ENCODE data around the gene TBX15. TPM values are rescaled to one million over a fixed set of nuclear protein-coding genes. Genes with fewer than 3 reads are reported as not detected.
A peak's percentile ranks its signal among the peaks of the same experiment; 100 is the strongest.

TBX15 gene
- total RNA-seq, 1 donor from 2014 or later, result 2.9 TPM

- peaks cover 38% of the 10 kb centered on the region for H3K27me3 Mint-ChIP-seq (ENCODE audit: insufficient read depth, low read depth)
- Histone ChIP-seq H3K4me3 (no peak overlapping the region), H4K20me1 (ENCODE audit: low read depth) (peaks cover 20% of the 10 kb centered on the region), H3K9me3 (ENCODE audit: low read depth) (no peaks in the 10 kb centered on the region), H3K79me2 (ENCODE audit: low read depth) (no peaks in the 10 kb centered on the region), H3K27ac (no peak overlapping the region), H3K27me3 (peaks cover 66% of the 10 kb centered on the region), H3F3A (ENCODE audit: low read depth) (no peaks in the 10 kb centered on the region), H3K36me3 (no peaks in the 10 kb centered on the region), H3K4me1 (peaks cover 5% of the 10 kb centered on the region), H3K4me2 (peak overlapping the region; percentile 48), H3K9ac (no peak overlapping the region), H2AFZ (replicated peaks) (no peak overlapping the region)
- H3K4me3 Mint-ChIP-seq, result no peak overlapping the region
- peaks cover 5% of the 10 kb centered on the region for H3K9me3 Mint-ChIP-seq
- TF ChIP-seq CTCF (IDR thresholded peaks at IDR 0.05) (no peak), EZH2phosphoT487 (IDR thresholded peaks at IDR 0.05) (no peak), EZH2 (IDR thresholded peaks at IDR 0.05) (no peak)
- no peaks in the 10 kb centered on the region for H3K36me3 Mint-ChIP-seq
- H3K27ac Mint-ChIP-seq, result no peak overlapping the region
- DNase-seq (ENCODE audit: low spot score), result no peak
- peaks cover 10% of the 10 kb centered on the region for H3K4me1 Mint-ChIP-seq
Measured at GRCh38 chr1:119009312-119009655, 21.1 kb upstream of the TBX15 start.

GRCh38 chr1:119008483-119009311, 20.6 kb upstream of the TBX15 start:
- Mint-ChIP-seq H3K27me3 (ENCODE audit: insufficient read depth, low read depth) (peaks cover 43% of the 10 kb centered on the region), H3K36me3 (no peaks in the 10 kb centered on the region), H3K4me1 (peaks cover 10% of the 10 kb centered on the region), H3K27ac (no peak overlapping the region), H3K9me3 (peaks cover 5% of the 10 kb centered on the region), H3K4me3 (peak overlapping the region; percentile 79)
- Histone ChIP-seq H3K4me2 (peak overlapping the region; percentile 48), H3K36me3 (no peaks in the 10 kb centered on the region), H3K79me2 (ENCODE audit: low read depth) (no peaks in the 10 kb centered on the region), H3K27ac (no peak overlapping the region), H3K27me3 (peaks cover 72% of the 10 kb centered on the region), H3K9me3 (ENCODE audit: low read depth) (no peaks in the 10 kb centered on the region), H2AFZ (replicated peaks) (peak overlapping the region; percentile 20), H4K20me1 (ENCODE audit: low read depth) (peaks cover 25% of the 10 kb centered on the region), H3K4me3 (peak overlapping the region; percentile 28), H3K4me1 (peaks cover 5% of the 10 kb centered on the region), H3K9ac (no peak overlapping the region), H3F3A (ENCODE audit: low read depth) (no peaks in the 10 kb centered on the region)
- TF ChIP-seq EZH2 (IDR thresholded peaks at IDR 0.05) (no peak), CTCF (IDR thresholded peaks at IDR 0.05) (peak; percentile 78)
- peak; percentile 58 for DNase-seq (ENCODE audit: low spot score)

GRCh38 chr1:119007670-119008482, 19.7 kb upstream of the TBX15 start:
- Mint-ChIP-seq H3K9me3 (peaks cover 9% of the 10 kb centered on the region), H3K4me1 (peaks cover 10% of the 10 kb centered on the region), H3K4me3 (peak overlapping the region; percentile 79), H3K27me3 (ENCODE audit: insufficient read depth, low read depth) (peaks cover 51% of the 10 kb centered on the region), H3K36me3 (no peaks in the 10 kb centered on the region), H3K27ac (no peak overlapping the region)
- H3K79me2 ChIP-seq (ENCODE audit: low read depth), result no peaks in the 10 kb centered on the region
- no peak overlapping the region for H3K9ac ChIP-seq
- H3K4me3 ChIP-seq, result peak overlapping the region; percentile 28
- peak; percentile 42 for DNase-seq (ENCODE audit: low spot score)
- no peaks in the 10 kb centered on the region for H3K9me3 ChIP-seq (ENCODE audit: low read depth)
- peaks cover 25% of the 10 kb centered on the region for H4K20me1 ChIP-seq (ENCODE audit: low read depth)
- H3K27me3 ChIP-seq, result peaks cover 80% of the 10 kb centered on the region
- peak overlapping the region; percentile 48 for H3K4me2 ChIP-seq
- H3K36me3 ChIP-seq, result no peaks in the 10 kb centered on the region
- peaks cover 5% of the 10 kb centered on the region for H3K4me1 ChIP-seq
- TF ChIP-seq EZH2phosphoT487 (IDR thresholded peaks at IDR 0.05) (peak; percentile 85), EZH2 (IDR thresholded peaks at IDR 0.05) (peak; percentile 94), CTCF (IDR thresholded peaks at IDR 0.05) (no peak)
- H2AFZ ChIP-seq (replicated peaks), result peak overlapping the region; percentile 20
- no peaks in the 10 kb centered on the region for H3F3A ChIP-seq (ENCODE audit: low read depth)
- H3K27ac ChIP-seq, result no peak overlapping the region
